GM12872 (cell line): Measurements from ENCODE around the gene CHML.

ENCODE experiments used
- CTCF ChIP-seq: IDR thresholded peaks from 3 replicates; pipeline ENCODE4 v1.5.1; 2011; ENCODE audit warnings: low read depth, mild to moderate bottlenecking, low read length, moderate library complexity; ENCODE audit not compliant: insufficient read depth

Gene CHML

GRCh38 chr1:241677201-241677600, 37.0 kb upstream of the CHML start:
- no peak for TF ChIP-seq CTCF

GRCh38 chr1:241675983-241676382, 35.8 kb upstream of the CHML start:
- no peak for TF ChIP-seq CTCF

- TF ChIP-seq CTCF: no peak
These were observed 34.7 kb upstream of the CHML start for GRCh38 chr1:241674805-241675384.

GRCh38 chr1:241672301-241672700, 32.1 kb upstream of the CHML start:
- TF ChIP-seq CTCF: no peak

GRCh38 chr1:241666419-241666818, 26.2 kb upstream of the CHML start:
- no peak for TF ChIP-seq CTCF

- no peak for TF ChIP-seq CTCF
These were observed 20.3 kb upstream of the CHML start for GRCh38 chr1:241660424-241660972.

- no peak for TF ChIP-seq CTCF
These were observed 18.1 kb upstream of the CHML start for GRCh38 chr1:241658081-241658793.
